ENCODE data around the gene PCDHGA8.
"Not testable (repeated sequence)": the region's sequence is repeated elsewhere in the genome, so short reads cannot be mapped to it uniquely, and the experiment has no call there.

The PCDHGA8 gene

GRCh38 chr5:141402553-141403243 is 10.3 kb downstream of the PCDHGA8 start, which contains the start of gene PCDHGA9:
TSS of gene PCDHGA9 (plus strand) at chr5:141402778. CDS start at chr5:141402953, 175 bp downstream.
- DNase-seq (ENCODE audit: low read depth in 3 of 3, low spot score in 1 of 3), result no peak

- no peak for DNase-seq (ENCODE audit: low read depth in 3 of 3, low spot score in 1 of 3)
Observed at GRCh38 chr5:141403387-141403786, 11.0 kb downstream of the PCDHGA8 start.

DNA sequence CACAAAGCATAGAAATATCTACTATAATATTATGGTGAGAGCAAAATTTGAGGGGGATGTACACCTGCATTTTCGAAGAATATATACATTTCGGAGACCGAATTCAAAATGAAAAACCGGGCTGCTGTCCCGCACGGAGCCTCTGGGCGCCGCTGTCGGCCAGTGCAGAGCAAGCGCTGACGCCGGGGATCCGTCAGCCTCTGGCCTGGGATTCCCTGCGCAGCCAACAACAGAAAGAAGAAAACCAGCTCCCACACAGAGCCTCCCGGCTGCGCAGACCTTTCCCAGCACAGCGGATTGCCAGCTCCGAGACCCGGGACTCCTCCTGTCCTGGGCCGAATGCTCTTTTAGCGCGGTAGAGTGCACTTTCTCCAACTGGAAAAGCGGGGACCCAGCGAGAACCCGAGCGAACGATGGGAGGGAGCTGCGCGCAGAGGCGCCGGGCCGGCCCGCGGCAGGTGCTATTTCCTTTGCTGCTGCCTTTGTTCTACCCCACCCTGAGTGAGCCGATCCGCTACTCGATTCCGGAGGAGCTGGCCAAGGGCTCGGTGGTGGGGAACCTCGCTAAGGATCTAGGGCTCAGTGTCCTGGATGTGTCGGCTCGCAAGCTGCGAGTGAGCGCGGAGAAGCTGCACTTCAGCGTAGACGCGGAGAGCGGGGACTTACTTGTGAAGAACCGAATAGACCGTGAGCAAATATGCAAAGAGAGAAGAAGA is 15.5 kb downstream of the PCDHGA8 start, which contains the start of gene PCDHGB6:
Gene PCDHGB6 (plus strand): TSS at position 232 of the 716 bp plus-strand sequence. CDS start 182 bp downstream, at position 414.
- not testable (repeated sequence) for DNase-seq (ENCODE audit: low read depth in 3 of 3, low spot score in 1 of 3)

DNA sequence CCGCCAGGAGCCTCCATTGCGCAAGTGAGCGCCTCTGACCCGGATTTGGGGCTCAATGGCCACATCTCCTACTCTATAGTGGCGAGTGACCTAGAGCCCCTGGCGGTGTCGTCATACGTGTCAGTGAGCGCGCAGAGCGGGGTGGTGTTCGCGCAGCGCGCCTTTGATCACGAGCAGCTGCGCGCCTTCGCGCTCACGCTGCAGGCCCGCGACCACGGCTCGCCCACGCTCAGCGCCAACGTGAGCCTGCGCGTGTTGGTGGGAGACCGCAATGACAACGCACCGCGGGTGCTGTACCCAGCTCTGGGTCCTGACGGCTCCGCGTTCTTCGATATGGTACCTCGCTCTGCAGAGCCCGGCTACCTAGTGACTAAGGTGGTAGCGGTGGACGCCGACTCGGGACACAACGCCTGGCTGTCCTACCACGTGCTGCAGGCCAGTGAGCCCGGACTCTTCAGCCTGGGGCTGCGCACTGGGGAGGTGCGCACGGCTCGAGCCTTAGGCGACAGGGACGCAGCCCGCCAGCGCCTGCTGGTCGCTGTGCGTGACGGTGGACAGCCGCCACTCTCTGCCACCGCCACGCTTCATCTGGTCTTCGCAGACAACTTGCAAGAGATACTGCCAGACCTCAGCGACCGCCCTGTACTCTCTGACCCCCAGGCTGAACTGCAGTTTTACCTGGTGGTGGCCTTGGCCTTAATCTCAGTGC is 17.3 kb downstream of the PCDHGA8 start:
- no peak for DNase-seq (ENCODE audit: low read depth in 3 of 3, low spot score in 1 of 3)

DNA sequence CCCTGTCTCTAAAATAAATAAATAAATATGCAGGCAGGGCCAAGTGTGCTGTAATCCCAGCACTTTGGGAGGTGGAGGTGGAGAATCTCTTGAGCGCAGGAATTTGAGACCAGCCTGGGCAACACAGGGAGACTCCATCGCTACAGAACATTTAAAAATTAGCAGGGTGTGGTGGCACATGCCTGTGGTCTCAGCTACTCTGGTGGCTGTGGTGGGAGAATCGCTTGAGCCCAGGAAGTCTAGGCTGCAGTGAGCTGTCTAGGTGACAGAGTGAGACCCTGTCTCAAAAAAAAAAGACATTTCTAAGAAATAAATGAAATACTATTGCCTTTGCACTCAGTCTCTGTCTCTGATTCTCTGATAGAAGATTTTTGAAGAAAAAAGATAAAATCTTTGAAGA is 19.1 kb downstream of the PCDHGA8 start:
- DNase-seq (ENCODE audit: low read depth in 3 of 3, low spot score in 1 of 3), result no peak

- peak in 2 of 3 donors; percentile 13 to 37 for DNase-seq (ENCODE audit: low read depth in 3 of 3, low spot score in 1 of 3)
Observed at GRCh38 chr5:141412854-141413539, 20.6 kb downstream of the PCDHGA8 start, which contains the start of gene PCDHGA10. TSS of gene PCDHGA10 (plus strand) at chr5:141412987. CDS start at chr5:141413176, 189 bp downstream.

GRCh38 chr5:141413540-141414069 is 21.2 kb downstream of the PCDHGA8 start:
- DNase-seq (ENCODE audit: low read depth in 3 of 3, low spot score in 1 of 3), result no peak

- not testable (repeated sequence) for DNase-seq (ENCODE audit: low read depth in 3 of 3, low spot score in 1 of 3)
Observed at GRCh38 chr5:141414548-141415274, 22.3 kb downstream of the PCDHGA8 start.

DNA sequence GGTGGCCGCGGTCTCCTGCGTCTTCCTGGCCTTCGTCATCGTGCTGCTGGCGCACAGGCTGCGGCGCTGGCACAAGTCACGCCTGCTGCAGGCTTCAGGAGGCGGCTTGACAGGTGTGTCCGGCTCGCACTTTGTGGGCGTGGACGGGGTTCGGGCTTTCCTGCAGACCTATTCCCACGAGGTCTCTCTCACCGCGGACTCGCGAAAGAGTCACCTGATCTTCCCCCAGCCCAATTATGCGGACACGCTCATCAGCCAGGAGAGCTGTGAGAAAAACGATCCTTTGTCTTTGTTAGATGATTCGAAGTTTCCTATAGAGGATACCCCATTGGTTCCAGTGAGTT is 22.8 kb downstream of the PCDHGA8 start:
- DNase-seq (ENCODE audit: low read depth in 3 of 3, low spot score in 1 of 3), result not testable (repeated sequence)

- DNase-seq (ENCODE audit: low read depth in 3 of 3, low spot score in 1 of 3), result peak in 1 of 3 donors; percentile 41
Observed at GRCh38 chr5:141417494-141418172, 25.2 kb downstream of the PCDHGA8 start, which contains the start of gene PCDHGB7. TSS of gene PCDHGB7 (plus strand) at chr5:141417677. CDS start at chr5:141417860, 183 bp downstream.

GRCh38 chr5:141419074-141419880 is 26.8 kb downstream of the PCDHGA8 start:
- no peak for DNase-seq (ENCODE audit: low read depth in 3 of 3, low spot score in 1 of 3)

DNA sequence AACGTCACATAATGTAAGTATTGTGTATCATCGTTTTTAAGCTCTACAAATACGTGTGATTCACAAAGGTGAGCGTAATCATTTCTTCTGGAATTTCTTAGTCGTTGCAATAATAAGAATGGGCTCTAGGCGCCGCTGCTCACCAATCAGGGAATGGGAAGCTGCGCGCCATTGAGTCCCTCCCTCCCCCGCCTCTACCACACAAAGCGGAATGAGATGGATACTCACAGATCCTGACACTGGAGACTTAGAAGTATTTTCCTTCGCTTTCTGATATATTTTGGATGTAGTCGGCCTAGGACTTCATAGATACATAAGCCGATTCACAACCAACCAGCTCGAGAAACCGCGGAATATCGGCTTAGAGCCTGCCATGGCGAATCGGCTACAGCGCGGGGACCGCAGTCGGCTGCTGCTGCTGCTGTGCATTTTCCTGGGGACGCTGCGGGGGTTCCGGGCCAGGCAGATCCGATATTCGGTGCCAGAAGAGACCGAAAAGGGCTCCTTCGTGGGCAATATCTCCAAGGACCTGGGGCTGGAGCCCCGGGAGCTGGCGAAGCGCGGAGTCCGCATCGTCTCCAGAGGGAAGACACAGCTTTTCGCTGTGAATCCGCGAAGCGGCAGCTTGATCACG is 28.5 kb downstream of the PCDHGA8 start, which contains the start of gene PCDHGA11:
Gene PCDHGA11 (plus strand): TSS at position 197 of the 634 bp plus-strand sequence. CDS start 177 bp downstream, at position 374.
- DNase-seq (ENCODE audit: low read depth in 3 of 3, low spot score in 1 of 3), result no peak

DNA sequence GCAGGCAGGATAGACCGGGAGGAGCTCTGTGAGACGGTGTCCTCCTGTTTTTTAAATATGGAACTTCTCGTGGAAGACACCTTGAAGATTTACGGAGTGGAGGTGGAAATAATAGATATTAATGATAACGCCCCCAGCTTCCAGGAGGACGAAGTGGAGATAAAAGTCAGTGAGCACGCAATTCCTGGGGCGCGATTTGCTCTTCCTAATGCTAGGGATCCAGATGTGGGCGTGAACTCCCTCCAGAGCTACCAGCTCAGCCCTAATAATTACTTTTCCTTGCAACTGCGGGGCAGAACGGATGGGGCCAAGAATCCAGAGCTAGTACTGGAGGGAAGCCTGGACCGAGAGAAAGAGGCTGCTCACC is 29.0 kb downstream of the PCDHGA8 start:
- DNase-seq (ENCODE audit: low read depth in 3 of 3, low spot score in 1 of 3), result no peak

DNA sequence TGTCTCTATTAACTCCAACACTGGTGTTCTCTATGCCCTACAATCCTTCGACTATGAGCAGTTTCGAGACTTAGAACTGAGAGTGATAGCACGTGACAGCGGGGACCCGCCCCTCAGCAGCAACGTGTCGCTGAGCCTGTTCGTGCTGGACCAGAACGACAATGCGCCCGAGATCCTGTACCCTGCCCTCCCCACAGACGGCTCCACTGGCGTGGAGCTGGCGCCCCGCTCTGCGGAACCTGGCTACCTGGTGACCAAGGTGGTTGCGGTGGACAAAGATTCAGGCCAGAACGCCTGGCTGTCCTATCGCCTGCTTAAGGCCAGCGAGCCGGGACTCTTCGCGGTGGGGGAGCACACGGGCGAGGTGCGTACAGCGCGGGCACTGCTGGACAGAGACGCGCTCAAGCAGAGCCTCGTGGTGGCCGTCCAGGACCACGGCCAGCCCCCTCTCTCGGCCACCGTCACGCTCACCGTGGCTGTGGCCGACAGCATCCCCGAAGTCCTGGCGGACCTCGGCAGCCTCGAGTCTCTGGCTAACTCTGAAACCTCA is 30.4 kb downstream of the PCDHGA8 start:
- no peak for DNase-seq (ENCODE audit: low read depth in 3 of 3, low spot score in 1 of 3)

- DNase-seq (ENCODE audit: low read depth in 3 of 3, low spot score in 1 of 3), result no peak
Observed at GRCh38 chr5:141427783-141428426, 35.5 kb downstream of the PCDHGA8 start.

GRCh38 chr5:141430332-141431113 is 38.1 kb downstream of the PCDHGA8 start, which contains the start of gene PCDHGA12:
TSS of gene PCDHGA12 (plus strand) at chr5:141430507. CDS start at chr5:141430760, 253 bp downstream.
- no peak for DNase-seq (ENCODE audit: low read depth in 3 of 3, low spot score in 1 of 3)
